HepG2 (cell line): ENCODE results near the gene GUCY2D. TPM values are rescaled to one million over a fixed set of nuclear protein-coding genes. Genes with fewer than 3 reads are reported as not detected.

Experiments
- ARNTL ChIP-seq: sonication (generic); formaldehyde crosslinking; IDR thresholded peaks from 2 replicates; pipeline ENCODE4 v1.4.0; 2020; ENCODE audit warnings: mild to moderate bottlenecking, missing genetic modification reagents
- ASH2L ChIP-seq: fragments of 300-600, 200-600 bp; sonication (generic); IDR thresholded peaks from 2 replicates; pipeline ENCODE4 v1.7.0; 2017; ENCODE audit warnings: low read depth, mild to moderate bottlenecking, moderate library complexity, mixed read lengths, low read length; ENCODE audit not compliant: insufficient read length
- ATF2 ChIP-seq: sonication (generic); formaldehyde crosslinking; IDR thresholded peaks from 2 replicates; pipeline ENCODE4 v1.4.0; 2020; ENCODE audit warnings: missing genetic modification reagents
- CTCF ChIP-seq: sonication (generic); formaldehyde crosslinking; IDR thresholded peaks from 2 replicates; pipeline ENCODE4 v1.5.0; 2020; ENCODE audit warnings: mild to moderate bottlenecking, missing genetic modification reagents, moderate library complexity
- ETV6 ChIP-seq: sonication (generic); formaldehyde crosslinking; conservative IDR thresholded peaks from 2 replicates; pipeline ENCODE4 v1.4.0; 2020; ENCODE audit warnings: missing genetic modification reagents
- GPN1 ChIP-seq: sonication (generic); formaldehyde crosslinking; IDR thresholded peaks from 2 replicates; pipeline ENCODE4 v1.5.1; 2020; ENCODE audit warnings: missing genetic modification reagents, borderline replicate concordance
- HNRNPL ChIP-seq: fragments of 200-400 bp; formaldehyde crosslinking; IDR thresholded peaks from 2 replicates; pipeline ENCODE4 v1.6.1; 2017; ENCODE audit warnings: mild to moderate bottlenecking, low read depth, low read length
- MEIS2 ChIP-seq: sonication (generic); formaldehyde crosslinking; IDR thresholded peaks from 2 replicates; pipeline ENCODE4 v1.9.0; 2021; ENCODE audit warnings: mild to moderate bottlenecking, missing genetic modification reagents
- MYPOP ChIP-seq: sonication (generic); formaldehyde crosslinking; IDR thresholded peaks from 2 replicates; pipeline ENCODE4 v1.8.1; 2023; ENCODE audit warnings: mild to moderate bottlenecking, moderate library complexity, missing genetic modification reagents
- REPIN1 ChIP-seq: sonication (generic); formaldehyde crosslinking; IDR thresholded peaks from 2 replicates; pipeline ENCODE4 v1.8.0; 2022; ENCODE audit warnings: missing genetic modification reagents, low read depth, mild to moderate bottlenecking, borderline replicate concordance
- SMC3 ChIP-seq: IDR thresholded peaks from 2 replicates; pipeline ENCODE4 v1.6.1; 2011; ENCODE audit warnings: low read length, improper control_type of control experiment
- SPEN ChIP-seq: sonication (generic); formaldehyde crosslinking; IDR thresholded peaks from 2 replicates; pipeline ENCODE4 v1.5.1; 2020; ENCODE audit warnings: low read depth, mild to moderate bottlenecking, missing genetic modification reagents
- TBX2 ChIP-seq: sonication (generic); formaldehyde crosslinking; IDR thresholded peaks from 2 replicates; pipeline ENCODE4 v1.5.0; 2020; ENCODE audit warnings: missing genetic modification reagents, mild to moderate bottlenecking, borderline replicate concordance
- TCF12 ChIP-seq, 2 experiments: fragments of 450-650 bp in 1 of 2; sonication (generic) in 1 of 2; formaldehyde crosslinking in 1 of 2; IDR thresholded peaks; 2 replicates each; pipeline versions ENCODE4 v1.6.1 to v1.8.0; 2017 to 2022; ENCODE audit warnings: antibody characterized with exemption in 1 of 2, mild to moderate bottlenecking in 1 of 2, missing genetic modification reagents in 1 of 2, moderate library complexity in 1 of 2
- TFDP2 ChIP-seq: sonication (generic); formaldehyde crosslinking; IDR thresholded peaks from 2 replicates; pipeline ENCODE4 v1.4.0; 2020; ENCODE audit warnings: missing genetic modification reagents
- TMF1 ChIP-seq: sonication (generic); formaldehyde crosslinking; IDR thresholded peaks from 2 replicates; pipeline ENCODE4 v1.8.1; 2022; ENCODE audit warnings: low read depth, missing genetic modification reagents
- ZNF260 ChIP-seq: sonication (generic); formaldehyde crosslinking; IDR thresholded peaks from 2 replicates; pipeline ENCODE4 v1.4.0; 2020; ENCODE audit warnings: missing genetic modification reagents, low read depth, mild to moderate bottlenecking, borderline replicate concordance
- ZNF484 ChIP-seq: sonication (generic); formaldehyde crosslinking; IDR thresholded peaks from 2 replicates; pipeline ENCODE4 v1.5.1; 2020; ENCODE audit warnings: mild to moderate bottlenecking, low read depth, missing genetic modification reagents, borderline replicate concordance
- ZNF563 ChIP-seq: sonication (generic); formaldehyde crosslinking; IDR thresholded peaks from 2 replicates; pipeline ENCODE4 v1.8.0; 2022; ENCODE audit warnings: mild to moderate bottlenecking, moderate library complexity, missing genetic modification reagents
- ZNF607 ChIP-seq: sonication (generic); formaldehyde crosslinking; IDR thresholded peaks from 2 replicates; pipeline ENCODE4 v1.5.1; 2020; ENCODE audit warnings: missing genetic modification reagents, mild to moderate bottlenecking, borderline replicate concordance
- ZNF670 ChIP-seq: sonication (generic); formaldehyde crosslinking; IDR thresholded peaks from 2 replicates; pipeline ENCODE4 v1.8.0; 2022; ENCODE audit warnings: mild to moderate bottlenecking, missing genetic modification reagents, borderline replicate concordance
- ZNF883 ChIP-seq: sonication (generic); formaldehyde crosslinking; IDR thresholded peaks from 2 replicates; pipeline ENCODE4 v1.5.1; 2020; ENCODE audit warnings: mild to moderate bottlenecking, missing genetic modification reagents; ENCODE audit errors: not compliant biosample characterization
- polyA plus RNA-seq, 8 experiments: library from polyadenylated mRNA; depleted of rRNA in 3 of 8; stranded (reverse) in 7 of 8; unstranded in 1 of 8; fragments of >200 nt; fragmentation: Illumina TruSeq in 4 of 8; extraction: Trizol in 4 of 8; gene quantifications; 2 replicates each; pipeline versions ENCODE4 v1.2.1 to v1.2.3, GENCODE V29; 2011 to 2016; ENCODE audit warnings: low read depth in 4 of 8, missing spikeins in 1 of 8, mixed read lengths in 1 of 8; ENCODE audit not compliant: insufficient read depth in 1 of 8
- total RNA-seq, 5 experiments: library from RNA; depleted of rRNA; stranded (reverse); fragments of >200 nt; fragmentation: Illumina TruSeq; extraction: Trizol; gene quantifications; 2 replicates each; pipeline ENCODE4 v1.2.3, GENCODE V29; 2016; ENCODE audit warnings: low read depth in 1 of 5

GUCY2D gene
- total and polyA plus RNA-seq, 2 of the 13 experiments (the other 11 are each of a cell fraction or from before 2014, with no cell fraction given), result not detected

GRCh38 chr17:7989781-7990655, 12.4 kb upstream of the GUCY2D start (continued):
- peak; percentile 63; the same call in 1 of the 2 replicates for TF ChIP-seq MYPOP
- no peak for TF ChIP-seq ETV6 (CRISPR knock-in tag)
- TF ChIP-seq SPEN (CRISPR knock-in tag), result peak; percentile 76
- TF ChIP-seq HNRNPL, result 0 out of 2 replicates have a peak, but pooled peaks have one; percentile 62
- no peak for TF ChIP-seq TCF12 (IDR thresholded peaks at IDR 0.05)
- 0 out of 2 replicates have a peak, but pooled peaks have one; percentile 55 for TF ChIP-seq TCF12 (CRISPR knock-in tag; IDR thresholded peaks at IDR 0.05)
- peak; percentile 70 for TF ChIP-seq TFDP2
- peak; percentile 36 for TF ChIP-seq ZNF883 (CRISPR knock-in tag)
- TF ChIP-seq ASH2L, result no peak
- no peak for TF ChIP-seq ZNF484
- peak; percentile 75; the same call in 1 of the 2 replicates for TF ChIP-seq ZNF670 (CRISPR knock-in tag)
- TF ChIP-seq CTCF (CRISPR knock-in tag), result peak; percentile 98
- no peak for TF ChIP-seq TMF1 (CRISPR knock-in tag)
- TF ChIP-seq ZNF260 (CRISPR knock-in tag), result no peak
- TF ChIP-seq ZNF607 (CRISPR knock-in tag), result peak; percentile 9; the same call in 1 of the 2 replicates
- TF ChIP-seq ATF2 (CRISPR knock-in tag), result no peak
- 0 out of 2 replicates have a peak, but pooled peaks have one; percentile 40 for TF ChIP-seq ARNTL (CRISPR knock-in tag)
- peak; percentile 53 for TF ChIP-seq SMC3
- 0 out of 2 replicates have a peak, but pooled peaks have one; percentile 25 for TF ChIP-seq MEIS2 (CRISPR knock-in tag)
- TF ChIP-seq ZNF563 (CRISPR knock-in tag), result 0 out of 2 replicates have a peak, but pooled peaks have one; percentile 38
- TF ChIP-seq GPN1 (CRISPR knock-in tag), result no peak
- peak; percentile 53; the same call in 1 of the 2 replicates for TF ChIP-seq TBX2 (CRISPR knock-in tag)
- TF ChIP-seq REPIN1 (CRISPR knock-in tag), result peak; percentile 64; the same call in 1 of the 2 replicates
